ENCODE results near the gene SFRP4. TPM values are rescaled to one million over a fixed set of nuclear protein-coding genes. Genes with fewer than 3 reads are reported as not detected.

The SFRP4 gene
- total RNA-seq, 1 experiment from 2014 or later = not detected

DNA sequence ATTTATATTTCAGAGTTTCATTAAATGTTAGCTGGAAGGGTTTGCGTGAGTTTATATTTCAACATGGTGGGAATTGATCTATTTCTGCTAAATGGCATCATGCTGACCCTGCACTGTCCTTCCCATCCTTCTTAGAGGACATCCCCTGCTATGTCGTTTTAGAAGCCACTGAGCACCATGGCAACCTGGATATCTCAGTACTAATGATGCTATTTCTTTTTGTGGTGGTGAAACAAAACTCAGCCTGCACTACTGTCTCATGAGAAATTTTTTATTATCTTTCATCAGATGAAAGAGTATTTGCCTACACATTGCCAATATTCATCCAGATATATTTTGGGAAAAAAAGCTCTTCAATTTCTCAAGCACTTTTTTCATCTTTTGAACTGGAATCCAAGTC, 15.9 kb upstream of the SFRP4 start:
- DNase-seq = no peak
- H3K79me1 ChIP-seq (ENCODE audit: insufficient read depth, low read depth, low read length, poor library complexity, severe bottlenecking) = no peaks in the 10 kb centered on the region
- H3K79me2 ChIP-seq (ENCODE audit: insufficient read depth, low read length) = 0 out of 2 replicates have a peak, but pooled peaks cover 1% of the 10 kb centered on the region
- H3T11ph ChIP-seq (ENCODE audit: low read length) = no peak overlapping the region
- no peak overlapping the region for H3K4ac ChIP-seq (ENCODE audit: low read depth, low read length)
- H3K27ac Mint-ChIP-seq = no peak overlapping the region
- no peak overlapping the region for H3K18ac ChIP-seq (ENCODE audit: insufficient read length, low read depth, low read length)
- no peak overlapping the region for H2BK15ac ChIP-seq (ENCODE audit: low read depth, low read length)
- no peaks in the 10 kb centered on the region for H3K4me1 Mint-ChIP-seq
- H3K9ac ChIP-seq (ENCODE audit: extremely low read depth, insufficient read length, low read length) = no peak overlapping the region
- H4K8ac ChIP-seq (replicated peaks; ENCODE audit: insufficient read length, low read depth, low read length) = no peak overlapping the region
- no peak overlapping the region for H3K14ac ChIP-seq (ENCODE audit: insufficient read depth, low read length)
- H2BK12ac ChIP-seq (ENCODE audit: insufficient read length, low read depth, low read length) = no peak overlapping the region
- no peaks in the 10 kb centered on the region for H3K27me3 ChIP-seq (ENCODE audit: insufficient read depth, low read length)
- no peaks in the 10 kb centered on the region for H3K36me3 Mint-ChIP-seq (ENCODE audit: insufficient read depth in 1 of 3, low read depth in 3 of 3)
- TF ChIP-seq, protein P1, sequence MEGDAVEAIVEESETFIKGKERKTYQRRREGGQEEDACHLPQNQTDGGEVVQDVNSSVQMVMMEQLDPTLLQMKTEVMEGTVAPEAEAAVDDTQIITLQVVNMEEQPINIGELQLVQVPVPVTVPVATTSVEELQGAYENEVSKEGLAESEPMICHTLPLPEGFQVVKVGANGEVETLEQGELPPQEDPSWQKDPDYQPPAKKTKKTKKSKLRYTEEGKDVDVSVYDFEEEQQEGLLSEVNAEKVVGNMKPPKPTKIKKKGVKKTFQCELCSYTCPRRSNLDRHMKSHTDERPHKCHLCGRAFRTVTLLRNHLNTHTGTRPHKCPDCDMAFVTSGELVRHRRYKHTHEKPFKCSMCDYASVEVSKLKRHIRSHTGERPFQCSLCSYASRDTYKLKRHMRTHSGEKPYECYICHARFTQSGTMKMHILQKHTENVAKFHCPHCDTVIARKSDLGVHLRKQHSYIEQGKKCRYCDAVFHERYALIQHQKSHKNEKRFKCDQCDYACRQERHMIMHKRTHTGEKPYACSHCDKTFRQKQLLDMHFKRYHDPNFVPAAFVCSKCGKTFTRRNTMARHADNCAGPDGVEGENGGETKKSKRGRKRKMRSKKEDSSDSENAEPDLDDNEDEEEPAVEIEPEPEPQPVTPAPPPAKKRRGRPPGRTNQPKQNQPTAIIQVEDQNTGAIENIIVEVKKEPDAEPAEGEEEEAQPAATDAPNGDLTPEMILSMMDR (conservative IDR thresholded peaks at IDR 0.05) = no peak
- H3K9me3 Mint-ChIP-seq = no peaks in the 10 kb centered on the region
- H4K5ac ChIP-seq (ENCODE audit: insufficient read length, low read depth, low read length) = no peak overlapping the region
- no peaks in the 10 kb centered on the region for H3K27me3 Mint-ChIP-seq (ENCODE audit: low read depth)
- no peak overlapping the region for H3K4me2 ChIP-seq (ENCODE audit: insufficient read depth, insufficient read length, low read length)
- no peak overlapping the region for H2BK20ac ChIP-seq (ENCODE audit: low read depth, low read length, poor library complexity, severe bottlenecking)
- H3K4me3 Mint-ChIP-seq = no peak overlapping the region
- no peaks in the 10 kb centered on the region for H3K4me1 ChIP-seq (ENCODE audit: insufficient read depth, low read length)
- H3K23ac ChIP-seq (ENCODE audit: insufficient read length, low read depth, low read length) = no peak overlapping the region
- H2BK5ac ChIP-seq (ENCODE audit: insufficient read length, low read length) = no peak overlapping the region
- WGBS (ENCODE audit: extremely low coverage, insufficient read length, low lambda C conversion rate) = no CpG with 5 or more reads among the region's 2 CpGs
- no peak overlapping the region for H4K91ac ChIP-seq (ENCODE audit: insufficient read length, low read depth, low read length)
- H4K20me1 ChIP-seq (ENCODE audit: control insufficient read depth, insufficient read depth, insufficient read length) = no peaks in the 10 kb centered on the region
- H3K23me2 ChIP-seq (ENCODE audit: insufficient read length, low read depth, low read length, poor library complexity, severe bottlenecking) = no peaks in the 10 kb centered on the region
- no peak overlapping the region for H2AK5ac ChIP-seq (ENCODE audit: insufficient read length, low read length)
- no peaks in the 10 kb centered on the region for H3K9me3 ChIP-seq (ENCODE audit: control insufficient read depth, low read depth, low read length)
- no peak overlapping the region for H2AFZ ChIP-seq (ENCODE audit: low read length)
- H3K27ac ChIP-seq (ENCODE audit: insufficient read length, low read depth, low read length) = no peak overlapping the region
- no peak overlapping the region for H3K56ac ChIP-seq (ENCODE audit: insufficient read length, low read depth, low read length)
- no peak overlapping the region for H2BK120ac ChIP-seq (ENCODE audit: low read depth, low read length, poor library complexity, severe bottlenecking)
